ENCODE data around the gene PMAIP1.

- TF ChIP-seq CTCF (IDR thresholded peaks at IDR 0.05) (no peak), POLR2A (IDR thresholded peaks at IDR 0.05) (no peak)
Measured at GRCh38 chr18:59893971-59894370, 5.8 kb upstream of the PMAIP1 start.
